Caco-2 (cell line): Measurements from ENCODE around the gene SERPINB4. TPM values are rescaled to one million over a fixed set of nuclear protein-coding genes. Genes with fewer than 3 reads are reported as not detected.

ENCODE experiments used
- BruUV-seq: library from RNA; stranded (reverse); fragments of 400-500 nt; replicated peaks from 2 replicates; lab custom pipeline; 2021; lab: Mats Ljungman, UMichigan
- CTCF ChIA-PET: fragments of 300-600 bp; sonication (Branson Sonifier 250); formaldehyde crosslinking; loops from one replicate; lab custom pipeline; 2022; ENCODE audit warnings: antibody characterized with exemption; lab: Charles Lee
- POLR2A ChIA-PET: fragments of 300-600 bp; sonication (Branson Sonifier 250); formaldehyde crosslinking; loops from one replicate; lab custom pipeline; 2022; ENCODE audit warnings: antibody characterized with exemption; lab: Charles Lee
- DNase-seq, 2 experiments: peaks; one replicate each; pipeline versions ENCODE4 v3.0.0 to v3.0.0-alpha.2; 2020 to 2022
- H3K27me3 ChIP-seq: replicated peaks from 2 replicates; pipeline ENCODE4 v1.6.0; 2011; ENCODE audit warnings: low read length; ENCODE audit not compliant: control insufficient read depth, insufficient read depth
- H3K36me3 ChIP-seq: 2 replicates; pipeline ENCODE4 v1.5.1; 2011; ENCODE audit warnings: low read length; ENCODE audit not compliant: control insufficient read depth, insufficient read depth
- H3K4me1 ChIP-seq: fragments of 250-450 bp; sonication (Bioruptor Pico); 2 replicates; pipeline ENCODE4 v1.5.1; 2020; ENCODE audit warnings: mild to moderate bottlenecking
- H3K4me3 ChIP-seq: 2 replicates; pipeline ENCODE4 v1.5.1; 2011; ENCODE audit warnings: low read depth, mild to moderate bottlenecking, control low read depth, low read length
- H3K9me3 ChIP-seq: fragments of 250-450 bp; sonication (Bioruptor Pico); 2 replicates; pipeline ENCODE4 v1.5.1; 2020; ENCODE audit warnings: mild to moderate bottlenecking, moderate library complexity
- H3K27ac Mint-ChIP-seq: one replicate; pipeline ENCODE4 v1.8.0; 2022; ENCODE audit warnings: mixed read lengths; ENCODE audit not compliant: unreplicated experiment
- H3K27me3 Mint-ChIP-seq: one replicate; pipeline ENCODE4 v1.8.0; 2022; ENCODE audit warnings: mixed read lengths; ENCODE audit not compliant: insufficient read depth, unreplicated experiment
- H3K36me3 Mint-ChIP-seq: one replicate; pipeline ENCODE4 v1.8.0; 2022; ENCODE audit warnings: mild to moderate bottlenecking, mixed read lengths; ENCODE audit not compliant: insufficient read depth, unreplicated experiment
- H3K4me1 Mint-ChIP-seq: one replicate; pipeline ENCODE4 v1.8.0; 2022; ENCODE audit warnings: low read depth, mixed read lengths; ENCODE audit not compliant: unreplicated experiment
- H3K4me3 Mint-ChIP-seq: one replicate; pipeline ENCODE4 v1.8.0; 2022; ENCODE audit warnings: mild to moderate bottlenecking, moderate library complexity, mixed read lengths; ENCODE audit not compliant: unreplicated experiment
- H3K9me3 Mint-ChIP-seq: one replicate; pipeline ENCODE4 v1.8.0; 2022; ENCODE audit warnings: mixed read lengths; ENCODE audit not compliant: unreplicated experiment
- intact Hi-C: fragments of 100-400 bp; cut with micrococcal nuclease; formaldehyde crosslinking; loops from one replicate; pipeline ENCODE4 v1.10.0; 2022; ENCODE audit not compliant: unreplicated experiment
- total RNA-seq: library from RNA; stranded (reverse); gene quantifications from 2 replicates; pipeline ENCODE4 v1.2.3, GENCODE V29; 2022
- TF ChIP-seq, protein P1 (sequence below), 2 experiments: fragments of 200-600 bp in 1 of 2; IDR thresholded peaks; 1 replicate in 1 of 2; 2 replicates in 1 of 2; pipeline versions ENCODE4 v1.5.1 to v1.8.0; 2011 to 2022; ENCODE audit warnings: antibody characterized with exemption in 1 of 2, control low read depth in 1 of 2, inconsistent platforms in 1 of 2, low read depth in 1 of 2, low read length in 1 of 2, mild to moderate bottlenecking in 1 of 2, moderate library complexity in 1 of 2; ENCODE audit not compliant: insufficient read depth in 1 of 2, severe bottlenecking in 1 of 2, unreplicated experiment in 1 of 2

The SERPINB4 gene
- total RNA-seq, 1 experiment from 2014 or later: not detected

DNA sequence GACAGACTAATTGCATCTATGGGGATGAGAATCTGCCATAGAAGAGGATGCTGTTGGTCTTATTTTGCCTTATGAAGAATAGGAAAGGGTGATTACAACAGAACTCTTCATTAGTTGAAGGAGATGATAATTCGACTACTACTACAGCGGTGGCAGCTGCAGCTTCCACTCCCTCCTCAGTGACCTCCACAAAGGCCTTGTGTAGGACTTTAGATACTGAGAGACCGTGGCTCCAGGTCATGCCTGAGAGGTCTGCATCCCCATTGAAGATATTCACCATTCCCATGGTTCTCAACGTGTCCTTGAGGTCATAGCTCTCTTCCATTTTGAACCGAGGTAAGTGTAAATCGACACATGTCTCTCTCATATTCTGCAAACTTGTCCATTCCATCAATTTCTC, 6.4 kb downstream of the SERPINB4 start:
- Mint-ChIP-seq H3K4me3 (no peak overlapping the region), H3K36me3 (no peaks in the 10 kb centered on the region), H3K27me3 (no peaks in the 10 kb centered on the region), H3K27ac (no peak overlapping the region), H3K9me3 (no peaks in the 10 kb centered on the region), H3K4me1 (no peaks in the 10 kb centered on the region)
- Histone ChIP-seq H3K27me3 (no peaks in the 10 kb centered on the region), H3K4me1 (no peaks in the 10 kb centered on the region), H3K9me3 (no peaks in the 10 kb centered on the region), H3K36me3 (no peaks in the 10 kb centered on the region), H3K4me3 (no peak overlapping the region)
- BruUV-seq: no TSS peak
- ChIA-PET CTCF (no interaction called here), POLR2A (no interaction called here)
- DNase-seq: no peak
- intact Hi-C loops: no loop called here
- TF ChIP-seq, protein P1, sequence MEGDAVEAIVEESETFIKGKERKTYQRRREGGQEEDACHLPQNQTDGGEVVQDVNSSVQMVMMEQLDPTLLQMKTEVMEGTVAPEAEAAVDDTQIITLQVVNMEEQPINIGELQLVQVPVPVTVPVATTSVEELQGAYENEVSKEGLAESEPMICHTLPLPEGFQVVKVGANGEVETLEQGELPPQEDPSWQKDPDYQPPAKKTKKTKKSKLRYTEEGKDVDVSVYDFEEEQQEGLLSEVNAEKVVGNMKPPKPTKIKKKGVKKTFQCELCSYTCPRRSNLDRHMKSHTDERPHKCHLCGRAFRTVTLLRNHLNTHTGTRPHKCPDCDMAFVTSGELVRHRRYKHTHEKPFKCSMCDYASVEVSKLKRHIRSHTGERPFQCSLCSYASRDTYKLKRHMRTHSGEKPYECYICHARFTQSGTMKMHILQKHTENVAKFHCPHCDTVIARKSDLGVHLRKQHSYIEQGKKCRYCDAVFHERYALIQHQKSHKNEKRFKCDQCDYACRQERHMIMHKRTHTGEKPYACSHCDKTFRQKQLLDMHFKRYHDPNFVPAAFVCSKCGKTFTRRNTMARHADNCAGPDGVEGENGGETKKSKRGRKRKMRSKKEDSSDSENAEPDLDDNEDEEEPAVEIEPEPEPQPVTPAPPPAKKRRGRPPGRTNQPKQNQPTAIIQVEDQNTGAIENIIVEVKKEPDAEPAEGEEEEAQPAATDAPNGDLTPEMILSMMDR (IDR thresholded peaks at IDR 0.05; ENCODE audit: insufficient read depth in 1 of 2, low read depth in 1 of 2, low read length in 1 of 2, severe bottlenecking in 1 of 2, unreplicated experiment in 1 of 2): no peak

DNA sequence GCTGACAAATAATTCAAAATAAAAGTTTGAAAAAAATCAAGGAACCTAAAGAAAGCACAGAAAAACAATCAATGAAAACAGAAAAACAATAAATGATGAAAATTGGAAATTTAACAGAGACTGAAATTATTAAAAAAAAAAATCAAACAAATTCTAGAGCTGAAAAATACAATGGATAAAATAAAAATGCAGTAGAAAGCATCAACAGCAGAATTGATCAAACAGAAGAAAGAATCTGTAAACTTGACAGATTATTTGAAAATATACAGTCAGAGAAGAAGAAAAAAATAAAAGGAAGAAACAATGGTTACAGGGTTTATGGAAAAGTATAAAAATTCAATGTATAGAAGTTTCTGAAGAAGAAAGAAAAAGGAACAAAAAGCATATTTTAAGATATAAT, 16.2 kb downstream of the SERPINB4 start:
- TF ChIP-seq, protein P1 (IDR thresholded peaks at IDR 0.05; ENCODE audit: insufficient read depth in 1 of 2, low read depth in 1 of 2, low read length in 1 of 2, severe bottlenecking in 1 of 2, unreplicated experiment in 1 of 2): no peak
- intact Hi-C loops: no loop called here

GRCh38 chr18:63626431-63626830, 17.6 kb downstream of the SERPINB4 start:
- Histone ChIP-seq H3K4me3 (no peak overlapping the region), H3K27me3 (no peaks in the 10 kb centered on the region), H3K4me1 (no peaks in the 10 kb centered on the region), H3K36me3 (no peaks in the 10 kb centered on the region), H3K9me3 (no peaks in the 10 kb centered on the region)
- Mint-ChIP-seq H3K4me3 (no peak overlapping the region), H3K4me1 (no peaks in the 10 kb centered on the region), H3K27ac (no peak overlapping the region), H3K9me3 (peaks cover 23% of the 10 kb centered on the region), H3K27me3 (no peaks in the 10 kb centered on the region), H3K36me3 (no peaks in the 10 kb centered on the region)
- TF ChIP-seq, protein P1 (IDR thresholded peaks at IDR 0.05; ENCODE audit: insufficient read depth in 1 of 2, low read depth in 1 of 2, low read length in 1 of 2, severe bottlenecking in 1 of 2, unreplicated experiment in 1 of 2): no peak
- no peak for DNase-seq
- intact Hi-C loops: no loop called here
- POLR2A ChIA-PET: no interaction called here
- CTCF ChIA-PET: no interaction called here
- BruUV-seq: no TSS peak

More for the DNA sequence above, 16.2 kb downstream of the SERPINB4 start:
- DNase-seq: no peak
- ChIA-PET POLR2A (no interaction called here), CTCF (no interaction called here)
- no peak overlapping the region for H3K4me3 Mint-ChIP-seq
- H3K36me3 Mint-ChIP-seq: no peaks in the 10 kb centered on the region
- Histone ChIP-seq H3K4me3 (no peak overlapping the region), H3K9me3 (no peaks in the 10 kb centered on the region), H3K4me1 (no peaks in the 10 kb centered on the region), H3K36me3 (no peaks in the 10 kb centered on the region), H3K27me3 (no peaks in the 10 kb centered on the region)
- peaks cover 23% of the 10 kb centered on the region for H3K9me3 Mint-ChIP-seq
- BruUV-seq: no TSS peak
- H3K27me3 Mint-ChIP-seq: no peaks in the 10 kb centered on the region
- H3K27ac Mint-ChIP-seq: no peak overlapping the region
- no peaks in the 10 kb centered on the region for H3K4me1 Mint-ChIP-seq
